Keratinocyte (primary cell): ENCODE results near the gene ERBB4. TPM values are rescaled to one million over a fixed set of nuclear protein-coding genes. Genes with fewer than 3 reads are reported as not detected.

Experiments used
- DNase-seq: peaks from one replicate; pipeline ENCODE4 v3.0.0-alpha.2; 2011; ENCODE audit warnings: low read depth, missing footprints, low spot score
- FAIRE-seq: peaks from 2 replicates; lab custom pipeline; 2011; peaks lifted over from hg19 to GRCh38; lab: Jason Lieb, UNC
- H2AFZ ChIP-seq: 2 replicates; pipeline ENCODE4 v1.6.0; 2012; ENCODE audit warnings: low read length, control low read depth, inconsistent platforms; ENCODE audit not compliant: control insufficient read depth
- H3K27ac ChIP-seq: 2 replicates; pipeline ENCODE4 v1.5.1; 2011; ENCODE audit warnings: low read length; ENCODE audit not compliant: control insufficient read depth, insufficient read depth
- H3K27me3 ChIP-seq: 3 replicates; pipeline ENCODE4 v1.6.0; 2011; ENCODE audit warnings: low read length; ENCODE audit not compliant: control insufficient read depth, insufficient read depth; ENCODE audit errors: extremely low read depth
- H3K36me3 ChIP-seq, 2 experiments: 2 replicates in 1 of 2; 3 replicates in 1 of 2; pipeline ENCODE4 v1.5.1; 2011; ENCODE audit warnings: low read length in 2 of 2, mild to moderate bottlenecking in 1 of 2; ENCODE audit not compliant: control insufficient read depth in 2 of 2, insufficient read depth in 2 of 2; ENCODE audit errors: extremely low read depth in 1 of 2
- H3K4me1 ChIP-seq: 3 replicates; pipeline ENCODE4 v1.5.1; 2011; ENCODE audit warnings: low read length; ENCODE audit not compliant: control insufficient read depth, insufficient read depth; ENCODE audit errors: extremely low read depth
- H3K4me2 ChIP-seq: 3 replicates; pipeline ENCODE4 v1.6.0; 2011; ENCODE audit warnings: low read depth, low read length; ENCODE audit not compliant: control insufficient read depth, insufficient read depth; ENCODE audit errors: extremely low read depth
- H3K4me3 ChIP-seq, 3 experiments: fragments of 200-600 bp in 1 of 3; sonication (generic) in 1 of 3; 2 replicates in 2 of 3; 3 replicates in 1 of 3; pipeline ENCODE4 v1.5.1; 2011 to 2016; ENCODE audit warnings: low read length in 3 of 3, mild to moderate bottlenecking in 3 of 3, control low read depth in 2 of 3, inconsistent platforms in 1 of 3, low read depth in 1 of 3, mixed read lengths in 1 of 3, mixed run types in 1 of 3, moderate library complexity in 1 of 3; ENCODE audit not compliant: control insufficient read depth in 2 of 3, insufficient read depth in 2 of 3; ENCODE audit errors: extremely low read depth in 1 of 3
- H3K79me2 ChIP-seq: 2 replicates; pipeline ENCODE4 v1.6.0; 2012; ENCODE audit warnings: low read length; ENCODE audit not compliant: control insufficient read depth, insufficient read depth
- H3K9ac ChIP-seq: 3 replicates; pipeline ENCODE4 v1.6.0; 2011; ENCODE audit warnings: low read length; ENCODE audit not compliant: control insufficient read depth, insufficient read depth; ENCODE audit errors: extremely low read depth
- H3K9me1 ChIP-seq: 3 replicates; pipeline ENCODE4 v1.6.0; 2011; ENCODE audit warnings: low read length; ENCODE audit not compliant: control insufficient read depth, insufficient read depth; ENCODE audit errors: extremely low read depth
- H3K9me3 ChIP-seq: 2 replicates; pipeline ENCODE4 v1.5.1; 2012; ENCODE audit warnings: low read depth, low read length; ENCODE audit not compliant: control insufficient read depth
- H4K20me1 ChIP-seq: 3 replicates; pipeline ENCODE4 v1.6.0; 2011; ENCODE audit warnings: low read length; ENCODE audit not compliant: control insufficient read depth, insufficient read depth; ENCODE audit errors: extremely low read depth
- EZH2 ChIP-seq: IDR thresholded peaks from one replicate; pipeline ENCODE4 v1.6.1; 2012; ENCODE audit warnings: inconsistent platforms, mild to moderate bottlenecking, low read length, moderate library complexity
- dilution Hi-C: fragments of 300-500 bp; cut with MboI; formaldehyde crosslinking; loops from one replicate; pipeline ENCODE4 v1.7.0; 2020; ENCODE audit warnings: low sequenced_read_pairs; ENCODE audit not compliant: extremely low pct_ligation_motif_present
- polyA plus RNA-seq, 5 experiments: library from polyadenylated mRNA; depleted of rRNA in 3 of 5; stranded (reverse) in 3 of 5; stranded (forward) in 1 of 5; unstranded in 1 of 5; fragments of >200 nt; gene quantifications; 1 replicate in 1 of 5; 2 replicates in 3 of 5; 3 replicates in 1 of 5; pipeline versions ENCODE4 v1.2.1 to v1.2.3, GENCODE V29; 2011 to 2012; ENCODE audit warnings: missing spikeins in 2 of 5, low read depth in 1 of 5, low replicate concordance in 1 of 5
- TF ChIP-seq, protein P1 (sequence below), 3 experiments: IDR thresholded peaks in 1 of 3; conservative IDR thresholded peaks in 1 of 3; optimal IDR thresholded peaks in 1 of 3; 2 replicates in 2 of 3; 3 replicates in 1 of 3; pipeline versions ENCODE3 to v1.5.1; 2011; ENCODE audit warnings: low read length in 3 of 3, mild to moderate bottlenecking in 3 of 3, moderate library complexity in 2 of 3, control low read depth in 1 of 3, inconsistent platforms in 1 of 3; ENCODE audit not compliant: insufficient read depth in 2 of 3; ENCODE audit errors: extremely low read depth in 1 of 3

Gene ERBB4
- polyA plus RNA-seq, 1 donor (not counting 4 experiments of a cell fraction or from before 2014, with no cell fraction given) = 0.01 TPM

DNA sequence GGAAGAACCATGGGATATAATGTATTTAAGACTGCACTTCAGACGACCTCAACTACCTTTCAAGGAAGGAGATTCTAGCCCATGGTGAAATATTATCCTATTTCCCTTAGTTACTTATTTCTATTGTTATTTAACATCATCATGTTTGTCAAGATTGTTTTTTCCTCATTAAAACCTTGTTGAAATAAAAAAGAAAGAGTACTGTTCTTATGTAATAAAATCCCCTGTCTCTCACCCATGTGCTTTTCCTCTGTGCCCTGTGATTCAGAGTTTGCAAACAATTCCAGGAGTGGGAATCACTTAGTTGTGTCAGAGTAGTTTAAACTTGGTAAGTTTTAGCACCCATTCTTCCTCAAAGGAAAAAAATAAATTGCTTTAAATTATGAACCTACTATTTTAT is 43.6 kb downstream of the ERBB4 start:
- H3K27ac ChIP-seq = no peak overlapping the region
- no peak for FAIRE-seq
- no peaks in the 10 kb centered on the region for H3K36me3 ChIP-seq
- no peak overlapping the region for H3K4me2 ChIP-seq
- H3K9me1 ChIP-seq = no peaks in the 10 kb centered on the region
- H2AFZ ChIP-seq = no peak overlapping the region
- no peaks in the 10 kb centered on the region for H3K4me1 ChIP-seq
- TF ChIP-seq, protein P1, sequence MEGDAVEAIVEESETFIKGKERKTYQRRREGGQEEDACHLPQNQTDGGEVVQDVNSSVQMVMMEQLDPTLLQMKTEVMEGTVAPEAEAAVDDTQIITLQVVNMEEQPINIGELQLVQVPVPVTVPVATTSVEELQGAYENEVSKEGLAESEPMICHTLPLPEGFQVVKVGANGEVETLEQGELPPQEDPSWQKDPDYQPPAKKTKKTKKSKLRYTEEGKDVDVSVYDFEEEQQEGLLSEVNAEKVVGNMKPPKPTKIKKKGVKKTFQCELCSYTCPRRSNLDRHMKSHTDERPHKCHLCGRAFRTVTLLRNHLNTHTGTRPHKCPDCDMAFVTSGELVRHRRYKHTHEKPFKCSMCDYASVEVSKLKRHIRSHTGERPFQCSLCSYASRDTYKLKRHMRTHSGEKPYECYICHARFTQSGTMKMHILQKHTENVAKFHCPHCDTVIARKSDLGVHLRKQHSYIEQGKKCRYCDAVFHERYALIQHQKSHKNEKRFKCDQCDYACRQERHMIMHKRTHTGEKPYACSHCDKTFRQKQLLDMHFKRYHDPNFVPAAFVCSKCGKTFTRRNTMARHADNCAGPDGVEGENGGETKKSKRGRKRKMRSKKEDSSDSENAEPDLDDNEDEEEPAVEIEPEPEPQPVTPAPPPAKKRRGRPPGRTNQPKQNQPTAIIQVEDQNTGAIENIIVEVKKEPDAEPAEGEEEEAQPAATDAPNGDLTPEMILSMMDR (optimal IDR thresholded peaks at IDR 0.05 in 1 of 3, IDR thresholded peaks at IDR 0.05 in 1 of 3, conservative IDR thresholded peaks at IDR 0.05 in 1 of 3; ENCODE audit: extremely low read depth in 1 of 3, insufficient read depth in 2 of 3, low read length in 3 of 3) = no peak
- no peak for TF ChIP-seq EZH2
- H3K27me3 ChIP-seq = no peaks in the 10 kb centered on the region
- no peaks in the 10 kb centered on the region for H3K79me2 ChIP-seq
- dilution Hi-C loops = no loop called here
- H3K4me3 ChIP-seq = no peak overlapping the region
- no peaks in the 10 kb centered on the region for H3K9me3 ChIP-seq
- H4K20me1 ChIP-seq = no peaks in the 10 kb centered on the region
- H3K9ac ChIP-seq = no peak overlapping the region
- no peak for DNase-seq

DNA sequence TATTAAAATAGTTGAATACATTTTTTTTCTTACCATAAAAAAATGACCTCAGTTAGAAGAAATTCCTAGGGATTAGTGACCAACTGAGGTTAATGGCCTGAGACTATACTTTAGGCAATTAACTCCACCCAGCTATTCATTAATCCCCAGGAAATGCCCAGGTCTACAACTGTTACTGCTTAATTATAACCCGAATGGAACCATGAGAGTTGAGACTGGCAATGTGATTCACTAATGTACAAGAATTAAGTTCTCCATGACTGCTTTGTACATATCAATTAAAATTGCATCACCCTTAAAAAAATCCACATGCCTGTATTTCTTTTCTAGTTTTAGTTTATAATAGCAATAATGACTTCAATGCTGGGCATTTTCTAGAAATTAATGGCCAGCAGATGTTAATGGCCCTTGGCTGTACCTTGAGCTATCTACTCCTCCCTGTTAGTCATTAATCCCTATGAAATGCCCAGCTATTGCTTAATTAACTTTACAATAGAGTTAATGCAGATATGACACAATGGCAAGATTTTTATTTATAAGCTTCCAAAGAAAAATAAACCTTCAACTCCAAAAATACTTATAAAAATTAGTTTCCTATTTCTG is 44.1 kb downstream of the ERBB4 start:
- Histone ChIP-seq H3K9ac (no peak overlapping the region), H2AFZ (no peak overlapping the region), H3K27ac (no peak overlapping the region), H3K9me1 (no peaks in the 10 kb centered on the region), H3K4me1 (no peaks in the 10 kb centered on the region), H3K4me3 (no peak overlapping the region), H4K20me1 (no peaks in the 10 kb centered on the region), H3K79me2 (no peaks in the 10 kb centered on the region), H3K9me3 (no peaks in the 10 kb centered on the region), H3K4me2 (no peak overlapping the region), H3K27me3 (no peaks in the 10 kb centered on the region), H3K36me3 (no peaks in the 10 kb centered on the region)
- TF ChIP-seq, protein P1 (optimal IDR thresholded peaks at IDR 0.05 in 1 of 3, IDR thresholded peaks at IDR 0.05 in 1 of 3, conservative IDR thresholded peaks at IDR 0.05 in 1 of 3; ENCODE audit: extremely low read depth in 1 of 3, insufficient read depth in 2 of 3, low read length in 3 of 3) = no peak
- no peak for TF ChIP-seq EZH2
- dilution Hi-C loops = no loop called here
- FAIRE-seq = no peak
- DNase-seq = no peak
